ENCODE data around the gene KSR2. TPM values are rescaled to one million over a fixed set of nuclear protein-coding genes. Genes with fewer than 3 reads are reported as not detected.
A peak's percentile ranks its signal among the peaks of the same experiment; 100 is the strongest.

Gene KSR2
- total RNA-seq, 1 donor from 2014 or later: 0.10 TPM

DNA sequence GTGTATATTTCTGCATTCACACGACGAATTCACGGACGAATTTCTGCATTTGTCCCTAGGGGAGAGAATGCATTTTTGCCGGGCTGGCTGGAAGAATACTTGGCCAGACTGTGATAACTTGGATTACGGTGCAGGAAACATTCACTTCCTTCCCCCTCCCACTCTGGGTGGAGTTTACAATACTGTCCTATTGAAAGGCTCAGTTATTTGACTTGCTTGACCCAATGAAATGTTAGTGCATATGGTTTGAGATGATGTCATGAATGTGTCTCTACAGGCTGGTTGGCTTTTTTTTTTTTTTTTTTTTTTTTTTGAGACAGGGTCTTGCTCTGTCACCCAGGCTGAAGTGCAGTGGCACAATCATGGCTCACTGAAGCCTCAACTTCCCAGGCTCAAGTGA, 516.7 kb downstream of the KSR2 start:
- no peak for DNase-seq

DNA sequence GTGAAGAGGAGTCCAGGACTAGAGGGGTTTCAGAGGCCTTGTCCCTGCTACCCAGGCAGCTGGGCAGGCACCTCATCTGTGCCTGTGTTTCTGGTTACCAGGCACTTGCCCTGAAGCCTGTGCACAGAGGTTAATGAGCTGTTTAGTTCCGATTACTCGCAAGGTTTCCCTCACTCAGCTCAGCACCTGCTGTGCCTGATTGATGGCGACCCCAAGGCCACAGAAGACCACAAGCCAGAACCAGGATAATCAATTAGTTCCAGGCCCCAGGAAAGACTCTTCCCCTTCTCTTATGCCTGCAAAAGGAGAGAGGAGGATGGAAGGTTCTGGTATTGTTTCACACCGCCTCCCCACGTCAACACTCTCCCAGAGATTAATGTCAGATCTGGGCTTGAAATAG, 518.6 kb downstream of the KSR2 start:
- DNase-seq: no peak

DNA sequence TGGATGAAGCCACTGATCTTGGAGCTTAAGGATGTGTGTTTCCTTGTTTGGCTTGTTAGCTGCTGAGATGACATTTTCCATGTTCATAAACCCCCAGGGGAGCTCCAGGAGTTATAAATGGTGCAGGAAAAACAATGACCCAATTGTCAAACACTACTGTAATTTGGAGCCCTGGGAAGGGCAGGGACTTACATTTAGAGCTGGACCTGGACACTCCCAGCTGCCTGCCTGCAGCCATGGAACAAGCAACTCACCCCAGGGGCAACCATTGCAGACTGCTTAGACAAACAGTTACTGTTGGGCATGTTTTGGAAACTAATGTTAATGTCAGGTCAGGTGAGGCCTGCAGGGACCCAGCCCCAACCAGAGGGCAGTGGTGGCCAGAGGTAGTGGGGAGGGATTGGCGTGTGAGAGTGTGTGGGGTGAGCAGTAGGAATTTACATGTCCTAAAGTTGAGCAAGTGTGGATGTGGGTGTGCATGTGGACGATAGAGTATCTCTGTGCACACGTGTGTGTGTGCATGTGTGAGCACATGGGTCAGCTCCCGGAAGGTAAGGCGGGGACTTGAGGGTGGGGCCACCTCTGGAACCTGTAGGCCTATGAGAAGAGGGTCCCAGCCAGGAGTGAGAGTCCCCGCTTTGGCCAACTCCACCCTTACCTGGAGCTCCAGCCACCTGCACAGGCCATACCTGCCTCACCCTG, 521.0 kb downstream of the KSR2 start:
- DNase-seq: no peak

DNA sequence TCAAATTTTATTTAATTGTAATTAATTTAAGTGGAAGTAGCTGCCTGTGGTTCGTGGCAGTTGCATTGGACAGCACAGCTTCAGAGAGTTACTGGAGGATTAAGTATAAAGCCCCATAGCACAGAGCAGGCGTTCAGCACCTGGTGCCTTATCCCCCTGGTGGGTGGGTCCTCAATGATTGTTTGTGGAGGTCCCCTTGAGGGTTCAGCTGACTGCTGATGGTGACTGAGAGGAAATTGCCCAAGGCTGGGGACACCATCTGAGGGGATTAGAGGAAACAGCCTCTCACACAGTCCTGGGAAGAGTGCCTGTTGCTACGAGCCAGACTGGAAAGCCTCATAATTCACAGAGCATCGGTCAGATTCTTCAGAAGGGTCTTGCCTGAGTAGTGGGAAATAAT, 524.0 kb downstream of the KSR2 start:
- peak; percentile 52 for DNase-seq

DNA sequence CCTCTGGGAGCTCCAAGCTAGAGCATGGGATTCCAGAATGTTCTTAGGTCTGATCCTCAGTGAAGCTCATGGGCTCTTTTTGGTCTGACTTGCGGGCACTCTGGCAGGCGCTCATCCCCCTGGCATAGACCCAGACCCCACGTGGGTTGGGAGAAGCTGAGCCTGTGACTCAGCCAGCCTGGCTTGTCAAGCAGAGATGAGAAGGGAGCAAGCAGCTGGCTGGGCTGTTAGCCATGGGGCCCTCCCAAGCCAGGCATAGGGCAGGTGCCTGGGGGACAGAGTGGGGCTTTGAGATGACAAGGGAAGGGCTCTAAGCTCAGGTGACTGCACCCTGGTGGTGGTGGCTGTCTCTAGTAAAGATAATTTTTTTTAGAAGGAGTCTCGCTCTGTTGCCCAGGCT, 527.0 kb downstream of the KSR2 start:
- DNase-seq: peak; percentile 94

DNA sequence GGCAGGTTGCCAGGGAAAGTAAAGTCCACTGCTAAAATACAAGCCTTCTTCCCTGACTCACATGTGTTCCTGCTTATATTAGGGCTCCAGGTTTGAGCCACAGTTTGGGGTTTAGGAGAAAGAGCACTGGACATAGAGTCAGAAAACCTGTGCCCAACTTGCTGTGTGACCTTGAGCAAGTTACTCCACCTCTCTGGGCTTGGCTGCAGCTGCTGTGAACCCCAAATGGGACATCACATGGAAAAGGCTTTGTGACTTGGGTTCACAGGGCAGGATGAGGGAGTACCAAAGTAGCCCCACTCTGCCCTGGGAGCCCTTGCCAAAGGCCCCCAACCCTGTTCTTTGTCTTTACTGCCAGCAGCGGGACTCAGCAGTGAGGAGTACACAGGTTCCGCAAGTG, 528.4 kb downstream of the KSR2 start:
- no peak for DNase-seq

DNA sequence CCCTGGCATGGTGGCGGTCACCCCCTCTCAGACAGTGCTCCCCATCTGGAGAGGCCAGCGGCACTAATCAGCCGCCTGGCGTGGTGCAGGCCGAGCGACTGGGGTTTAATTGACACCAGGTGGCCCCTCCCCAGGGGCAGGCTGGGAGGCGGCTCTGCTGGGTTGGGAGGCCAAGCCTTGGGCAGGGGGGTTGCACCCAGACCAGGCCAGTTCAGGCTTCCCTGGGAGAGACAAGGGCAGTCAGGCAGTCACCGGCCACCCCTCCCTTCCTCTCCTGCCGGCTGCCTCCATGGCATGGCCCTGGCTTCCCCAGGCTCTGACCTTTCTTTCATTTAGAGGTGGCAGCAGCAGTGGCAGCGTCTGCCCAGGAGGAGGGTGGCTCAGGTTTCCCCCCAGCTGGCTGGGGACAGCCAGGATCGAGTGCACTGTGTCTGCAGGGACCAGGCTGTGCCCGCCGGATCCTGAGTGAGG, 529.2 kb downstream of the KSR2 start:
- DNase-seq: peak; percentile 41

DNA sequence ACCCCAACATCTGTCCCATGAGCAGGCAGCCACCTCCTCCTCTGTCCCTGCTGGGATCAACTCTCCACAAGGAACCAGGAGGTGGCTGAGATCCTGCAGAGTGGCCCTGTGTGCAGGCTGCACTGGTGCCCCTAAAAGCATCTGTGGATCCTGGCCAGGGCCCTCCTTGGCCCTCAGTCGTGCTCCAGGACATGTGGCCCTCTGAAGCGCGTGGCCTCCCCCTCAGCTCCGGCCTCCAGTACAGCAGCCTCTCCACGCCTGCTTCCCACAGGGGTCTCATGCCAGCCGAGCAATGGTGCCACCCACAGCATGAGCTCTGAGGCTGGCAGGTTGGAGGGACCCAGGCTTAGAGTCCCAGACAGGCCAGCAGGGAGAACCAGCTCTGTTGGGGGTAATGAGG, 530.0 kb downstream of the KSR2 start:
- DNase-seq: no peak

DNA sequence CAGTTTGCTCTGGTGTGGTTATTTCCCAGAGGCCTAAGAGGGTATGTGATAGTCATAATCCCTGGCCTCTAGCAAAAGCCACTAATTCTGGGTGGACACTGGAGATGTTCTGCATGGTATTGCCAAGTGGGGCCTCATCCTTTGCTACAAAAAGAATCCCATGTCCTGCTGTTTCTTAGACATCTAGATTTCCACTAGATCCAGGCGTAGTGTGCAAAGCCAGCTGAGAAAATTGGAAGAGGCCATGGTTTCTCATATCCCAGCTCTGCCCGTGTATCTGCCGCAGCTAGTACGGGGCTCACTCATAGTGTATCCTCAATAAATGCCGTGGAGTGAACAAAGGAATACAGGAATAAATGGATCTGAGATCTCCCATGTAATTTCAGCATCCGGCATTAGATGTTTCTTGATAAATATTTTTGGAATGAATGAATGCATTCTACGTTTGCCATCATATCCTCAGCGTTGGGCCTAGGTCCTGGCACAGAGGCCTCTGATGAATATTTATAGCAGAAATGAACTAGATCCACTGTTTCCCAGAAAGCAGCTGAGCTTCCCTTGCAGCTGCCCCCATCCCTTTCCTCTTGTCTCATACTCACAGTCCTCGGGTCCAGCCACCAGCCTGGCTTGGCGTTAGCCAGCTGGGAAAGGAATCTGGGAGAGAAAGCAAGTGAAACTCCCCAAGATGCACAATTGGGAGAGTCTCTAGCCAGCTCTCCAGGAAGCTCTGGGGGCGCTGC, 531.1 kb downstream of the KSR2 start:
- peak; percentile 83 for DNase-seq

DNA sequence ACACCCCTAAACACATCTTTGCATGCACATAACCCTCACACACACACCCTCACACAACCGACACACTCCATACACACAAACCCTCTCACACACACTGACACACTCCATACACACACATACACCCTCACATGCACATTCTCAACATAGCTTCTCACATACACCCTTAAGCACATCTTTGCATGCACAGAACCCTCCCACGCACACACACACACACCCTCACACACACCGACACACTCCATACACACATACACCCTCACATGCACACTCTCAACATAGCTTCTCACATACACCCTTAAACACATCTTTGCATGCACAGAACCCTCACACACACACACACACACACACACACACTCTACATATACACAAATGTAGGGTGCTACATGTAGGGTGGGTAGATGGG, 534.9 kb downstream of the KSR2 start:
- DNase-seq: no peak

DNA sequence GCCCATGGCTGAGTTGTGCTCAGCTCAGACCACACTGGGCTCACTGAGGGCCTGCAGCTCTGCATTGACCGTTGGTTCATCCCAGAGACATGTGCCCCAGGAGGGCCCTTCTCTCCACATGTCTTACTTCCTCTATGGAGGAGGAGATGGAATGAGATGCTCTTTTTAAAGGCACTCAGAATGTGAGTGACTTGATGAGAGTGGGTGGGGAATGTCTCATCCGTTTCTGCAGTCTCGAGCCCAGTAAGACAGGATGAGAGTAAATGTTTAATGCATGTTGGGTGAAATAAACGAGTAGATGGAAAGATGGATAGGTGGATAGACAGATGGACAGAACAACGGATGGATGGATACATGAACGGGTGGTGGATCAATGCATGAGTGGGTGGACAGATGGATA, 538.5 kb downstream of the KSR2 start:
- DNase-seq: no peak

DNA sequence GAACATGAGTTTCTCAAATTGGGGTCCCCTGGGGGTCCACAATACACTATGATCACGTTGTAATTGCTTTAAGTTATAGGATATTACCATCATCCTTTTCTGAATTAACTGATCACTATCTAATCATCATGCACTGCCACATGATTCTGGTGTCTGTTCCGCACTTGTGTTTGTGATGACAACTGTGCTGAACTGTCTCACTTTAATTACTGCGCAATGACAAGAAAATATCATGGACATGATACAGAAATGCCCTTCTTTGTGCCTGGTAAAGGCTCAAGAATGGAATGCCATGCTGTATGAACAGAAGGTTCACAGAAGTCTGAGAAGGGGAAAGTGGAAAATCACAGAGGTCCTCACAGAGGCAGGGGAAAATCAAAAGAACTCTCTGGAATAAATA, 541.6 kb downstream of the KSR2 start:
- no peak for DNase-seq

DNA sequence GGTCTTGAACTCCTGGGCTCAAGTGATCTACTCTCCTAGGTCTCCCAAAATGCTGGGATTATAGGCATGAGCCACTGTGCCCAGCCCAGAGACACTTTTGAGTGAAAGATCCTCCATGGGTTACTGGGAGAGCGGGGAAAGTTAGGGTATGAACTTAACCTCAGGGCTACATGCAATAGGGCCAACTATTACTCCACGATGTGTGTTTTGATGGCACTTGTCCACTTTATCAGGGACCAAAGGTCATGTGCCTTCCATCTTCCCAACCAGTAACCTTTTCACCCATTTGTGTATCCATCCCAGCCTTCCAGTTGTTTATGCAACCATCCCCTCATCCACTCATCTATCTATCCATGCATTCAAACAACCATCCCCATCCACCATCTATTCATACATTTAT, 546.8 kb downstream of the KSR2 start:
- DNase-seq: no peak

DNA sequence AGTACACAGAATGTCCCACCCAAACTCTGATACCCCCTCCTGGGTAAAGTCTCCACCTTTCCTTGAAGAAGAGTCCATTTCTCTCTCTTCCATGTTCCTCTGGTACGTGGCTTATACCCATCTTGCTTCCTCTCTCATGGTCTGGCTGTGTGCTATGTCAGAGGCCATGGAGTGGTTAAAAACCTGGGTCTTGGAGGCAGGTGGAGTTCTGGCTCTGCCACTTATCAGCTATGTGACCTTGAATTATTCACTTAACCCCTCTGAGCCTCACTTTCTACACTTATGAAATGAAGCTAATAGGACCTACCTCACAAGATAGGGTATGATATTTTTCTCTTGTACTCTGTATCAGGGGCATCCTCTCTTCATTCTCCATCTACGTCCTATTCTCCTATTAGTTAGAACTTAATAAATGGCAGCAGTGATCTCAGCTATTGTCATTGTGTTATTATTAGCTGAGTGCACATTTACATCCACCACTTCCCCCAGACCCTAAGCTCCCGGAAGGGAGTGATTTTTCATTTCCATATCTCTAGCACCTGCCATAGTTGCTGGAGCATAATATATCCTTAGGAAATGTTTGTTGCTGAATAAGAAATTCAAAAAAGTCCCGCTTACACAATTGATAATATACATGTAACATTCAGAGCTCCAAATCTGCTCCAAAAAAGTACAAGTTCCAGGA, 547.6 kb downstream of the KSR2 start:
- DNase-seq: no peak

DNA sequence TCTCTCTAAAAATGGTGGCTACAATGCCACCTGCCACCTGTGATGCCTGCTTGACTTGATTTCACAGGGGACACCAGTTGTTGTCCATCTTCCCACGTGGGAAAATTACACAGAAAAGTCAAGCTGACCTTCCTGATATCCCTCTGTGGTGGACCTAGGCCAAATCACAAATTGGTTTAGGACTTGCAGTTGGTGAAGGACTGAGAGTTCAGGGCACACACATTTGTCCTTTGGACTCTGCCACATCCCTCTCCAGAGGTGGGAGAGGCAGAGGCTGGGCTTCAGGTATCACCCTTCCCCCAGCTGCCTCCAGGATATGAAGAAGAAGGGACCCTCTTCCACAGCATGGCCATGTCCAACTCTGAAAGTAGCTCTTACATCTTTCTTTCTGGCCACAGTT, 551.8 kb downstream of the KSR2 start:
- no peak for DNase-seq

DNA sequence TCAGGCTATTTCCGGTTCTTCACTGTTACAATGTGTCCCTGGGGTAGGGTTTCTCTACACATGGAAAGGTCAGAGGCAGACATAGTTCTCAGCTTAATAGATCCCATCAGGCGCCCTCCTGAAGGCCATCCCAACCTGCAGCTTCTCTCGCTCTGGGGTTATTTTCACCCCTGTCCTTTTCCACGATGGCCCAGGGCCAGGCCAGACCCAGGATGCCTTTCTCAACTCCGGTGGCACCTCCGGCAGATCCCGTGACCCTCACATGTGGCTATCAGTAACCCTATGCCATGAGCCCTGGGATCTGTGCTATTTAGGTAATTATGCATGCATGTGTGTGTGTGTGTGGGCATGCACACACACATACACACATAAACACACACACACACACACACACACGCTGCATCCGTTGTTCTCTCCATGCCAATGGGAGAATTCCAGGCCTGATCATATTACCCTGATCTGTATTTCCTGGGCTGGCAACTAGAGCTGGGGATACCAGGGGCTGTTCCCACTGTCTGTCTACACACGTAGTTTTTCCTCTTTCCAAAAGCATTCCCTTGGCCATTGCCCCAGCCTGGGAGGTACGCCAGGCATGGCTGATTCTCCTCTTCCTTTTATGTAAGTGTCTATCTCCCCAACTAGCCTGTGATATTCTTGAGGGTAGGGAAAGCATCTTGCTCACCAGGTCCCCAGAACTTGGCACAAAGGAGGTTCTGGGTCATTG, 556.2 kb downstream of the KSR2 start:
- DNase-seq: peak; percentile 30

DNA sequence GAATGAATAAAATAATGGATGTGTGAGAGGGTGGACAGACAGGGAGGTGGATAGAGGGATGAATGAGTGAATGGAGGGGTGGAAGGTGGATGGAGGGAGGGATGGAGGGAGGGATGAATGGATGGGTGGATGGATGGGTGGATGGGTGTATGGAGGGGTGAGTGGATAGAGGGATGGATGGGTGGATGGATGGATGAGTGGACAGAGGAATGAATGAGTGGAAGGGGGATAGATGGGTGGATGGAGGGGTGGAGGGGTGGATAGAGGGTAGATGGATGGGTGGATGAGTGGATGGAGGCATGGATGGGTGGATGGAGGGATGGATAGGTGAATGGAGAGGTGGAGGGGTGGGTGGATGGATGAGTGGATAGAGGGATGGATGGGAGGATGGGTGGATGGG, 559.5 kb downstream of the KSR2 start:
- no peak for DNase-seq

DNA sequence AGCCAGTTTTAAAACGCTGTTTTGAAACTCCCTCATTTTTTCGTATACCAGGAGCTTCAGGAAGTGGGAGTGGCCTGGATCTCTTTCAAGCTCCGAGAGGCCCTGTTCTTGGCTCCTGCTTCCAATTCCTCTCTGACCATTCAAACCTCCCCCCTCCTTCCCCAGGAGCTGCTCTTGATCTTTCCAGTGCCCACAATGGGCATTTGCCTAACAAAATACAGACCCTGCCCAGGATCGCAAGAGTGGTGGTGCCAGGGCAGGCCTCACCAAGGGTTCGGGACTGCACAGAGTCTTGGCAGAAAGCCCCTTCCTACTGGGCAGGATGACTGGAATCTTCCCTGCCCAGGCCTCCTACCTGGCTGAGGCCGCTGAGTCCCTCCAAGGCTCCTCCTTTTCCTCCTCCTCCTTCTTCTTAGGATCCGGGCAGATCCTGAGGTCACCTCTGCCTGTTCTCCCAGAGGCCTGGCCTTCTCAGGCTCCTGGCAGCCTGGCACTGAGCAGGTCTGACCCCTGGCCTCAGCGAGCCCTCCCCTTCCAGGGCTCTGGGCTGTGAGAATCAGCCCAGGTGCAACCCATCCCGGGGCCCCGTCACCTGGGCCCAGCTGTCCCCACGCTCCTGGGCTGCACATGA, 560.5 kb downstream of the KSR2 start:
- peak; percentile 85 for DNase-seq

DNA sequence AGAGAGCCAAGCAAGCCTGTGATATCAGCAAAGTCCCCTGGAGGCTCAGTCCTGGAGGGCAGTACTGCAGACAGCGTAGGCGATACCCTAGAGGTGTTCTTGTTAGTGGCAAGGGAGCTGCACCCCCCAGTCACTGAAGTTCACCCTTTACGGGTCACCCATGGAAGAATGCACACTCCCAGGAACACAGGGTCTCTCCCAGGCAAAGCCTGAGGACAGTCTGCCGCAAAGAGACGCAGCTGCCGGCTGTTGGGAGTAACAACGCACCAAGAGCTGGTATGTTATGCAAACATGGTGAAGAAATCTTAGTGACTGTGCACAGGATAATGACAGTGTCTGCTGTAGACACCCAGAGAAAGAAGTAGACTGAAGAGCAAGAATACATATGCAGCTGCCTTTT, 563.9 kb downstream of the KSR2 start:
- no peak for DNase-seq

DNA sequence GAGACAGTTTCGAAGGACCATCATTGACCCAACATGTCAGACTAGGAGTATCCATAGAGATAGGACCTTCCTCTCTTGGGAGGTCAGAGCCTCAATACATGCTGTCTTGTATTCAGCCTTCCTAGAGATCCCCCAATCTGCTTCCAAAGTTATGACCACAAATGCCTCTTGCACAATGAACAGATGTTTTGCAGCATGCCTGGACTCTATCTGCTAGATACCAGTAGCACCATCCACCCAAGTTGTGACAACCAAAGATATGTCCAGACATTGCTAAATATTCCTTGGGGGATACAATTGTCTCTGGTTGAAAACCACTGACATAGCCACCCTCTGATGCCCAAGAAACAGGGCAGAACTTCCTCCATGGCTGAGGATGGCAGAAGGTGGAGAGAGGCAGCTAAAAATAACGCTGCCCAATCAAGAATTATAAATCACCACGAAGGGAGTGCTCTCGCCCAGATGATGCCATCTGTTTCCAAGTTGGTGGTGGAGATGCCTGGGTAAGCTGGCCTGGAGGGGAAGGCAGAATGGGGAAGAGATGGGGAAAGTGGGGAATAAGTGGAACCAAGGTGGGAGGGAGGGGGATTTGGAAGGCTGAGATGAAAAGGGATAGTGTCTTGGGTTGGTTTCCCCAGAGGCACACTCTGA, 564.5 kb downstream of the KSR2 start:
- DNase-seq: no peak

DNA sequence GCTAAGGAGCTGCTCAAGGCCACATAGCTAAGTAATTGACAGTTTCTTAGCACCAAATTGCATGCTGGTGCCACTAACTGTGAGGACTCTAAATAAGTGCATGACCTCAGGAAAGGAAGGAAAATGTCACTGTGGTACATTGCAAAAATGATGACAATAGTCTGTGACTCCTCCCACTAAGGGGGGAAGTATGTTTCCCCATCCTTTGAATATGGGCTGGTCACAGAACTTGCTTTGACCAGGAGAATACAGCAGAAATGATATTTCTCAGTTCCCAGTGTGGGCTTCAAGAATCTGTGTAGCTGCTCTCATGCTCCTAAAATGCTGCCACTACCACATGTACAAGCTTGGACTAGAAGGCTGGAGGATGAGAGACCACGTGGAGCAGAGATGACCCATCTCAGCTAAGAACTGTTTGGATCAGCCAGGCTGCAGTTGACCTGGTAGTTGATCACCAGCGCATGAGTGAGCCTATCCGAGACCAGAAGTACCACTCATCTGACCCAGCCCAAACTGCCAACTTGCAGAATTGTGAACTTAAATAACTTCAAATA, 565.1 kb downstream of the KSR2 start:
- no peak for DNase-seq

All from tongue (tissue), 2 donors.